K562 (cell line): ENCODE data around the gene LRRC8E. TPM values are rescaled to one million over a fixed set of nuclear protein-coding genes. Genes with fewer than 3 reads are reported as not detected.

Experiments used
- CEBPB ChIP-seq: fragments of 450-650 bp; IDR thresholded peaks from 2 replicates; pipeline ENCODE4 v1.6.1; 2016; ENCODE audit warnings: missing genetic modification characterization, missing compliant biosample characterization
- E4F1 ChIP-seq: fragments of 250-450 bp; sonication (Bioruptor Pico); IDR thresholded peaks from 2 replicates; pipeline ENCODE4 v1.5.0; 2021; ENCODE audit warnings: mild to moderate bottlenecking, borderline replicate concordance
- FOXK1 ChIP-seq: sonication (generic); formaldehyde crosslinking; IDR thresholded peaks from 2 replicates; pipeline ENCODE4 v1.8.0; 2022; ENCODE audit warnings: missing genetic modification reagents, mild to moderate bottlenecking, borderline replicate concordance
- FOXO4 ChIP-seq: fragments of 450-650 bp; formaldehyde crosslinking; IDR thresholded peaks from 2 replicates; pipeline ENCODE4 v1.4.0; 2020; ENCODE audit warnings: mild to moderate bottlenecking, moderate library complexity
- GATAD2B ChIP-seq: fragments of 450-650 bp; IDR thresholded peaks from 2 replicates; pipeline ENCODE4 v1.6.1; 2017; ENCODE audit warnings: mild to moderate bottlenecking, borderline replicate concordance
- MNT ChIP-seq, 2 experiments: fragments of 450-650 bp; conservative IDR thresholded peaks; 2 replicates each; pipeline ENCODE4 v1.6.1; 2017; ENCODE audit warnings: mild to moderate bottlenecking in 2 of 2, moderate library complexity in 2 of 2
- POLR2G ChIP-seq: fragments of 200-400 bp; formaldehyde crosslinking; IDR thresholded peaks from 2 replicates; pipeline ENCODE4 v1.6.1; 2017; ENCODE audit warnings: low read depth, mild to moderate bottlenecking, antibody characterized with exemption, low read length, moderate library complexity
- RBM14 ChIP-seq: fragments of 200-400 bp; formaldehyde crosslinking; IDR thresholded peaks from 2 replicates; pipeline ENCODE4 v1.6.1; 2018; ENCODE audit warnings: low read depth, mild to moderate bottlenecking, low read length, moderate library complexity, borderline replicate concordance; ENCODE audit not compliant: insufficient read depth
- SRSF1 ChIP-seq: fragments of 200-400 bp; formaldehyde crosslinking; IDR thresholded peaks from 2 replicates; pipeline ENCODE4 v1.6.1; 2017; ENCODE audit warnings: mild to moderate bottlenecking, low read depth, low read length, moderate library complexity
- USF2 ChIP-seq: sonication (generic); formaldehyde crosslinking; IDR thresholded peaks from 2 replicates; pipeline ENCODE4 v1.5.0; 2020; ENCODE audit warnings: missing genetic modification reagents
- ZBED1 ChIP-seq: IDR thresholded peaks from 2 replicates; pipeline ENCODE4 v1.6.1; 2014
- ZBTB8A ChIP-seq: fragments of 450-650 bp; IDR thresholded peaks from 2 replicates; pipeline ENCODE4 v1.6.1; 2018; ENCODE audit warnings: mild to moderate bottlenecking, moderate library complexity; ENCODE audit not compliant: partially characterized antibody
- ZKSCAN1 ChIP-seq: fragments of 150-350 bp; IDR thresholded peaks from 2 replicates; pipeline ENCODE4 v1.6.1; 2016; ENCODE audit warnings: low read depth, low read length
- ZNF644 ChIP-seq: fragments of 200-800 bp; sonication (Bioruptor generic); IDR thresholded peaks from 2 replicates; pipeline ENCODE4 v1.6.1; 2016; ENCODE audit warnings: low read depth, missing genetic modification characterization, missing compliant biosample characterization
- polyA plus RNA-seq, 8 experiments: library from polyadenylated mRNA; depleted of rRNA in 4 of 8; stranded (reverse) in 5 of 8; unstranded in 3 of 8; fragments of >200 nt; fragmentation: Nextera tagmentation in 2 of 8; fragmentation: Illumina TruSeq in 1 of 8; extraction: Ambion mirVana in 2 of 8; extraction: Trizol in 1 of 8; gene quantifications; 2 replicates each; pipeline versions ENCODE4 v1.2.1 to v1.2.3, GENCODE V29; 2011 to 2014; ENCODE audit warnings: inconsistent platforms in 1 of 8, missing spikeins in 1 of 8
- total RNA-seq, 7 experiments: library from RNA; depleted of rRNA in 6 of 7; stranded (reverse); fragments of >200 nt in 6 of 7; fragmentation: Illumina TruSeq in 2 of 7; extraction: Trizol in 2 of 7; gene quantifications; 2 replicates each; pipeline versions ENCODE4 v1.2.1 to v1.2.3, GENCODE V29; 2011 to 2021; ENCODE audit warnings: low replicate concordance in 1 of 7
- TF ChIP-seq, protein P1 (sequence below), 2 experiments: fragments of 450-650 bp; IDR thresholded peaks; 2 replicates each; pipeline ENCODE4 v1.6.1; 2016
- TF ChIP-seq, protein P2 (sequence below): fragments of 250-450 bp; sonication (Bioruptor Pico); IDR thresholded peaks from 2 replicates; pipeline ENCODE4 v1.4.0; 2020

The LRRC8E gene
- total and polyA plus RNA-seq, 9 of the 15 experiments (the other 6 are each of a cell fraction or from before 2014, with no cell fraction given) = 0.08 to 5.7 (median 3.5) TPM; not detected in 1

- TF ChIP-seq E4F1 (no peak), RBM14 (no peak), SRSF1 (no peak), POLR2G (peak; percentile 37; the same call in 1 of the 2 replicates), FOXK1 (CRISPR knock-in tag) (no peak), ZBED1 (no peak), ZNF644 (no peak), MNT (conservative IDR thresholded peaks at IDR 0.05) (peak in 1 of 2 experiments; percentile 63; a peak in 2 of 4 replicates), USF2 (CRISPR knock-in tag) (no peak), ZBTB8A (no peak), GATAD2B (no peak), ZKSCAN1 (no peak), CEBPB (no peak), FOXO4 (CRISPR knock-in tag) (no peak)
- TF ChIP-seq, protein P1, sequence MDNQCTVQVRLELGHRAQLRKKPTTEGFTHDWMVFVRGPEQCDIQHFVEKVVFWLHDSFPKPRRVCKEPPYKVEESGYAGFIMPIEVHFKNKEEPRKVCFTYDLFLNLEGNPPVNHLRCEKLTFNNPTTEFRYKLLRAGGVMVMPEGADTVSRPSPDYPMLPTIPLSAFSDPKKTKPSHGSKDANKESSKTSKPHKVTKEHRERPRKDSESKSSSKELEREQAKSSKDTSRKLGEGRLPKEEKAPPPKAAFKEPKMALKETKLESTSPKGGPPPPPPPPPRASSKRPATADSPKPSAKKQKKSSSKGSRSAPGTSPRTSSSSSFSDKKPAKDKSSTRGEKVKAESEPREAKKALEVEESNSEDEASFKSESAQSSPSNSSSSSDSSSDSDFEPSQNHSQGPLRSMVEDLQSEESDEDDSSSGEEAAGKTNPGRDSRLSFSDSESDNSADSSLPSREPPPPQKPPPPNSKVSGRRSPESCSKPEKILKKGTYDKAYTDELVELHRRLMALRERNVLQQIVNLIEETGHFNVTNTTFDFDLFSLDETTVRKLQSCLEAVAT (IDR thresholded peaks at IDR 0.05) = no peak
- TF ChIP-seq, protein P2, sequence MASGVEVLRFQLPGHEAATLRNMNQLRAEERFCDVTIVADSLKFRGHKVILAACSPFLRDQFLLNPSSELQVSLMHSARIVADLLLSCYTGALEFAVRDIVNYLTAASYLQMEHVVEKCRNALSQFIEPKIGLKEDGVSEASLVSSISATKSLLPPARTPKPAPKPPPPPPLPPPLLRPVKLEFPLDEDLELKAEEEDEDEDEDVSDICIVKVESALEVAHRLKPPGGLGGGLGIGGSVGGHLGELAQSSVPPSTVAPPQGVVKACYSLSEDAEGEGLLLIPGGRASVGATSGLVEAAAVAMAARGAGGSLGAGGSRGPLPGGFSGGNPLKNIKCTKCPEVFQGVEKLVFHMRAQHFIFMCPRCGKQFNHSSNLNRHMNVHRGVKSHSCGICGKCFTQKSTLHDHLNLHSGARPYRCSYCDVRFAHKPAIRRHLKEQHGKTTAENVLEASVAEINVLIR = no peak
Measured at GRCh38 chr19:7852851-7853769, 35.2 kb upstream of the LRRC8E start (continued).
